Thyroid gland (tissue), 4 donors: ENCODE measurements around the gene SNRNP25. TPM values are rescaled to one million over a fixed set of nuclear protein-coding genes. Genes with fewer than 3 reads are reported as not detected.

Experiments
- DNase-seq, 2 donors: peaks; one replicate each; pipeline ENCODE4 v3.0.0-alpha.2; 2019
- H3K27ac ChIP-seq, 3 donors: fragments of 200-600 bp; sonication (generic); 1 replicate in 2 of 3; 2 replicates in 1 of 3; pipeline ENCODE4 v1.5.1; 2016 to 2019; ENCODE audit warnings: mild to moderate bottlenecking in 1 of 3, moderate library complexity in 1 of 3
- H3K27me3 ChIP-seq: fragments of 200-600 bp; sonication (generic); one replicate; pipeline ENCODE4 v1.5.1; 2019
- H3K36me3 ChIP-seq, 2 donors: fragments of 200-600 bp; sonication (generic); one replicate each; pipeline ENCODE4 v1.5.1; 2016 to 2019
- H3K4me1 ChIP-seq, 2 donors: fragments of 200-600 bp; sonication (generic); one replicate each; pipeline ENCODE4 v1.5.1; 2017 to 2019
- H3K4me3 ChIP-seq, 3 donors: fragments of 200-600 bp; sonication (generic); replicated peaks in 1 of 3; 1 replicate in 2 of 3; 2 replicates in 1 of 3; pipeline ENCODE4 v1.5.1; 2016; ENCODE audit warnings: mild to moderate bottlenecking in 1 of 3
- H3K9me3 ChIP-seq: fragments of 200-600 bp; sonication (generic); one replicate; pipeline ENCODE4 v1.5.1; 2017
- CTCF ChIP-seq, 6 experiments: fragments of 200-600 bp in 3 of 6; fragments of 450-650 bp in 3 of 6; sonication (generic) in 3 of 6; IDR thresholded peaks; one replicate each; pipeline ENCODE4 v1.5.1; 2016 to 2019; ENCODE audit warnings: antibody characterized with exemption in 6 of 6, mild to moderate bottlenecking in 2 of 6, inconsistent platforms in 1 of 6, moderate library complexity in 1 of 6
- POLR2A ChIP-seq, 2 donors: fragments of 450-650 bp; IDR thresholded peaks; one replicate each; pipeline ENCODE4 v1.6.1; 2017; ENCODE audit warnings: antibody characterized with exemption in 2 of 2, mild to moderate bottlenecking in 2 of 2, moderate library complexity in 1 of 2
- WGBS, 2 donors: methylation state at CpG; one replicate each; pipeline ENCODE4 v1.1.5; 2017; 5-methylcytosine and 5-hydroxymethylcytosine counted together
- intact Hi-C: fragments of 100-400 bp; cut with DNase I; formaldehyde crosslinking; loops from one replicate; pipeline ENCODE4 v1.15.1; 2023
- total RNA-seq, 4 donors: library from RNA; depleted of rRNA; stranded (reverse); fragments of >200 nt; gene quantifications; one replicate each; pipeline ENCODE4 v1.2.3, GENCODE V29; 2016

SNRNP25 gene
- total RNA-seq, 4 donors from 2014 or later = 16.1 to 53.6 (median 34.8) TPM

GRCh38 chr16:60166-60565 lies 6.5 kb downstream of the SNRNP25 start:
- Histone ChIP-seq H3K4me1 (peaks cover 0 to under 1% of the 10 kb centered on the region in 2 donors), H3K9me3 (no peaks in the 10 kb centered on the region), H3K27ac (no peak overlapping the region), H3K27me3 (no peaks in the 10 kb centered on the region), H3K4me3 (no peak overlapping the region), H3K36me3 (peaks cover 51 to 54% of the 10 kb centered on the region in 2 donors)
- DNase-seq = no peak
- TF ChIP-seq CTCF (IDR thresholded peaks at IDR 0.05) (no peak), POLR2A (IDR thresholded peaks at IDR 0.05) (no peak)
- intact Hi-C loops = no loop called here
- WGBS, 2 donors = 72 to 74% methylated on average over 3 to 10 of the region's 11 CpGs

- 89 to 91% methylated on average over 57 to 79 of the region's 89 CpGs for WGBS, 2 donors
- Histone ChIP-seq H3K27me3 (no peaks in the 10 kb centered on the region), H3K4me3 (no peak overlapping the region), H3K4me1 (peaks cover 4 to 11% of the 10 kb centered on the region in 2 donors), H3K36me3 (peaks cover 47 to 49% of the 10 kb centered on the region in 2 donors), H3K27ac (no peak overlapping the region), H3K9me3 (no peaks in the 10 kb centered on the region)
- intact Hi-C loops = no loop called here
- DNase-seq = no peak
- TF ChIP-seq POLR2A (IDR thresholded peaks at IDR 0.05) (no peak), CTCF (IDR thresholded peaks at IDR 0.05) (no peak)
These were observed 7.6 kb downstream of the SNRNP25 start for GRCh38 chr16:60929-61878.

GRCh38 chr16:61879-62281 lies 8.3 kb downstream of the SNRNP25 start:
- WGBS, 2 donors = 93 to 94% methylated on average over 20 to 32 of the region's 32 CpGs
- no peak overlapping the region for H3K27ac ChIP-seq
- peaks cover 40 to 43% of the 10 kb centered on the region in 2 donors for H3K36me3 ChIP-seq
- peaks cover 5 to 17% of the 10 kb centered on the region in 2 donors for H3K4me1 ChIP-seq
- TF ChIP-seq CTCF (IDR thresholded peaks at IDR 0.05) (no peak), POLR2A (IDR thresholded peaks at IDR 0.05) (no peak)
- intact Hi-C loops = no loop called here
- H3K9me3 ChIP-seq = no peaks in the 10 kb centered on the region
- no peak overlapping the region for H3K4me3 ChIP-seq
- H3K27me3 ChIP-seq = no peaks in the 10 kb centered on the region
- no peak for DNase-seq

GRCh38 chr16:62283-62967 lies 8.8 kb downstream of the SNRNP25 start:
- no peak for TF ChIP-seq POLR2A (IDR thresholded peaks at IDR 0.05)
- TF ChIP-seq CTCF (IDR thresholded peaks at IDR 0.05) = no peak
- H3K27ac ChIP-seq = no peak overlapping the region
- no peaks in the 10 kb centered on the region for H3K9me3 ChIP-seq
- peaks cover 36 to 38% of the 10 kb centered on the region in 2 donors for H3K36me3 ChIP-seq
- peaks cover 10 to 23% of the 10 kb centered on the region in 2 donors for H3K4me1 ChIP-seq
- no peak overlapping the region for H3K4me3 ChIP-seq
- intact Hi-C loops = no loop called here
- no peak for DNase-seq
- H3K27me3 ChIP-seq = no peaks in the 10 kb centered on the region
- WGBS, 2 donors = 97 to 98% methylated on average over 26 to 34 of the region's 34 CpGs
